Sciatic nerve (tissue), 2 donors: Measurements from ENCODE around the gene TRIML1. TPM values are rescaled to one million over a fixed set of nuclear protein-coding genes. Genes with fewer than 3 reads are reported as not detected.

Source experiments
- ATAC-seq: fragments of 200-7000 bp; cut with Tn5 transposase; one replicate; pipeline ENCODE4 v1.9.1; 2020; ENCODE audit warnings: mild to moderate bottlenecking, moderate library complexity
- DNase-seq: peaks from one replicate; pipeline ENCODE4 v3.0.0-alpha.2; 2020; ENCODE audit warnings: low spot score
- intact Hi-C: fragments of 100-400 bp; cut with DNase I; formaldehyde crosslinking; loops from one replicate; pipeline ENCODE4 v1.14.2; 2022
- total RNA-seq: library from RNA; stranded (reverse); fragmentation: NEBNext Ultra II Directional; extraction: Animal tissue kit (Norgen Biotek cat#: 25700); gene quantifications from one replicate; pipeline ENCODE4 v1.2.1, GENCODE V29; 2021
- donor health status: DM: no; HTN: no; CAD: no.
- donor health status: DM: no; HTN: no; CAD: no.

The TRIML1 gene
- not detected for total RNA-seq

DNA sequence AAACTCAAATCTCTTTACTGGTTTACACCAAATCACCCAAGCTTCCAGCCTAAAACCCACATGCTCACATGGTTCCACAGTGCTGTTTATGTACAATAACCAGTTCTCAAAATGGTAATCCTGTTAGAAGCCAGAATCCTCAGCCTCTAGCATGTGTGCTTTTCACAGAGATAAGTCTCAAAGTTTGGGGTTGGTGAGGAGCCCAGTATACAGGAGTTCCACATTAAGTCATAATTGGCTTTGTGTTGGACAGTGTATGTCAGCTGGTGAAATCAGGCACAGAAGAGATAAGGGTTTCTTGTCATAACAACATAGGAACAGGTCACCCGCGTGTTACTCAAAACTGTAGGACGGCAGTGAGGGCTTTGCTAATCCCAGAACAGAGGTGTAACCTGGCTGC is at the start of gene TRIML1:
TRIML1 (plus strand) TSS at position 301 of the 400 bp plus-strand sequence. CDS start 118 bp downstream, outside the sequence.
- intact Hi-C loops, result no loop called here
- no peak for ATAC-seq
- DNase-seq, result no peak

DNA sequence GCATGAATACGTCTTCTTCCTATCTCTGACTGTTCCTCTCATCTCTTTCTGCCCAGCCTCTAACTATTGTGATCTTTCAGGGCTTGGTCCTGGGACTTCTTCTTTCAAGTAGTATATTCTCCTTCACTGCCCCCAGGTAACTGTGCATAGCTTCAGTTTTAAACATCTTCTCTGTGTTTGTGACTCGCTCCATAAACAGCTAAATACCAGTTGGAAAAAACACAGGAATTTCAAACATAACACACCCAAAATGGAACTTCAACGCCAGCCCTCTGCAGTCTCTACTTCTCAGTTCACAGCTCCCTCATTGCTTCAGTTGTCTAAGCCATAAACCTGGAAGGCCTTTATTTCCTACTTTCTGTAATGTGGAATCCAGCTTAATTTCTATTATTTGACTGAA is 46.4 kb upstream of the TRIML1 start:
- ATAC-seq (no peak), DNase-seq (no peak)
- intact Hi-C loops, result no loop called here

- DNase-seq, result no peak
- no peak for ATAC-seq
- intact Hi-C loops, result no loop called here
Measured at GRCh38 chr4:188106454-188106853, 32.8 kb upstream of the TRIML1 start.

- no peak for DNase-seq
- ATAC-seq, result no peak
- intact Hi-C loops, result no loop called here
Measured at GRCh38 chr4:188107931-188108843, 31.1 kb upstream of the TRIML1 start.

DNA sequence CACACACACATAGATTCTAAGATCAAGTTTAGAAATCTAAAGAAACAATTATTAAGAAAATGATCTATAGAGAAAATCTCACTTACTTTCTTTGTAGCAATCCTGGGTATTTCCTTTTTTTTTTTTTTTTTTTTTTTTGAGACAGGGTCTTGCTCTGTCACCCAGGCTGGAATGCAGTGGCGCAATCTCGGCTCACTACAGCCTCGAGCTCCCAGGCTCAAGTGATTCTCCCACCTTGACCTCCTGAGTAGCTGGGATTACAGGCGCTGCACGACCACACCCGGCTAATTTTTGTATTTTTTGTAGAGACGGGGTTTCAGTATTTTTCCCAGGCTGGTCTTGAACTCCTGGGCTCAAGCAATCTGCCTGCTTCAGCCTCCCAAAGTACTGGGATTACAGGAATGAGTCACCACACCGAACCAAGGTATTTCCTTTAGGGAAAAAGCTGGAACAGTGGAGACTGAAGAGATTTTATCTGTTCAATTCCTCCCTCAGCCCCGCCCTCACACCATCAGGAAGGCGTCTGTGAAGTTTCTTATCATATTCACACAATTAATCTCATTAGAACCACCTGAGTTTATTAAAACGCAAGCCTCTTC is 30.0 kb upstream of the TRIML1 start, which contains the start of gene TRIML2:
TRIML2 (minus strand) TSS at position 447 of the 599 bp plus-strand sequence. CDS start 4,235 bp downstream, outside the sequence.
- DNase-seq (no peak), ATAC-seq (no peak)
- intact Hi-C loops, result no loop called here

GRCh38 chr4:188110036-188110435 is 29.2 kb upstream of the TRIML1 start:
- intact Hi-C loops, result no loop called here
- DNase-seq (no peak), ATAC-seq (no peak)

- no peak for DNase-seq
- no peak for ATAC-seq
- intact Hi-C loops, result no loop called here
Measured at GRCh38 chr4:188110741-188111471, 28.3 kb upstream of the TRIML1 start.

GRCh38 chr4:188111955-188112354 is 27.3 kb upstream of the TRIML1 start:
- intact Hi-C loops, result no loop called here
- no peak for ATAC-seq
- no peak for DNase-seq

DNA sequence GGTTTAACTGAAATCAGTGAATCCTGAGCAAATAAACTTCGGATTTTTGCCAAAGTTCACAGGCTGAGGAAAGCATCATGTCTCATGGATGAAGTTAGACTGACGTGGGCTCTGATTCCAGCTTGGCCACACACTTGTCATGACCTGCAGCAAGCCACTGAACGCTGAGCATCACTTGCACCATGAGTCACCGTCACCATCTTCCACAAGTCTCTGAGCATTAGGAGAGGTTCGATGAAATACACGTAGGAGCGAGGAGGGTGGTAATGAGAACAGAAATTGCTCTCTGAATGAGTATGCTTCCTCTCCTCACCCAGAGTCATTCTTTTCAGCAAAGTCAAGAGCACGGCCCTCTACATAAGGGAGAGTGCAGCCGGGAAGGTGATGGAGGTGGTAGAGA is 26.1 kb upstream of the TRIML1 start:
- DNase-seq (no peak), ATAC-seq (no peak)
- intact Hi-C loops, result no loop called here

DNA sequence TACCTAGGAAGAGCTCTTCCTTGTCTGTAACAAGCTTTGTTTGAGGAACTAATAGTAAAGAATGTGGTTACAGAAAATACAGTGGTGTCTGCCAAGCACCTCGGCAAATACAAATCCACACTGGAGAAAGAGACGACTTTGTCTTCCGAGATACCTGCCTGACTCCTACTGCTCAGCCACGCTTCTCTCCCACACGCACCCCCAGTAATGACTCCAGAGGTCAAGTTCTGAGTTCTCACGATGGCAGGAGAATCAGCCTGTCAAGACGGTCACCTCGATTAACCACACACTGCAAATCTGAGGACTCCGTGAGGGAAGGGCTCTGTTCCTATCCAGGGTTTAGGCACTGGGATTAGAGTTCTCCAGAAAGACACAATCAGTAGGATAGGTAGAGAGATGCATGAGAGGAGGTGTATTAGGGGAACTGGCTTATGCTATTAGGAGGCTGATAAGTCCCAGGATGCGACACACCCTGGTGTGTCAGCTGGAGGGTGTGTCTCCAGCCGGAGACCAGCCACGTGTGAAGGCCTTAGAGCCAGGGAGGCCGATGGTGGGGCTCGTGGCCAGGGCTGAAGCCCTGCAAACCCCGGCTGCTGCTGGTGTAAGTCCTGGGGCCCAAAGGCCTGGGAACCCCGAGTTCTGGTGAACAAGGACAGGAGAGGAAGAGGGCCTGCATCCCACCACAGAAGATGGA is 21.5 kb upstream of the TRIML1 start:
- ATAC-seq (no peak), DNase-seq (no peak)
- intact Hi-C loops, result no loop called here

DNA sequence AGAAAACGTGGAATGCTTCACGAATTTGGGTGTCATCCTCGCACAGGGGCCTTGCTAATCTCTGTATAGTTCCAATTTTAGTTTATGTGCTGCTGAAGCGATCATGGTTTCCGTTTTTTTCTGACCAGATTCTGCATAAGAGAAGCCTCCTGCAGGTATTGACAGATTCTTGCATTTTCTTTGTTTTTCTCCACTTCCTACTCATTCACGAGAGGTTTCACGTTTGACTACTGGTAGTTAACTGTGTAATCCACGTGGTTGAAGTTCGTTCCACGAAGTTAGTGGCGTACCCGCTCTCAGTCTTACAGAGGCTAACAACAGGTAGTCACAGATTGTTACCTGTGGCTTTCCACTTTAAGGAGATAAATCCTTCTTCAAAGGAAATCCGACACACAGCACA is 17.7 kb upstream of the TRIML1 start:
- DNase-seq (no peak), ATAC-seq (no peak)
- intact Hi-C loops, result no loop called here

GRCh38 chr4:188127214-188127874 is 11.9 kb upstream of the TRIML1 start:
- no peak for ATAC-seq
- intact Hi-C loops, result no loop called here
- no peak for DNase-seq

- intact Hi-C loops, result no loop called here
- ATAC-seq (no peak), DNase-seq (no peak)
Measured at GRCh38 chr4:188130355-188130754, 8.9 kb upstream of the TRIML1 start.

DNA sequence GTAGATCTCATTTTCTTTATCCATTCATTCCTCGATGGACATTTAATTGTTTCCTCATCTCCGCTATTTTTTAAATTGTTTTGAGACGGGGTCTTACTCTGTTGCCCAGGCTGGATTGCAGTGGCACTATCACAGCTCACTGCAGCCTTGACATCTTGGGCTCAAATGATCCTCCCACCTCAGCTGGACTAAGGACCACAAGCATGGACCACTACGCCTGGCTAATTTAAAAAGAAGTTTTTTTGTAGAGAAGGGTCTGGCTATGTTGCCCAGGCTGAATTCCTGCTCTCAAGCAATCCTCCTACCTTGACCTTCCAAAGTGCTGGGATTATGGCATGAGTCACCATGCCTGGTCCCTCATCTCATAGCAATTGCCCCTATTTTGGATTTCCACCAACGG is 7.0 kb upstream of the TRIML1 start:
- ATAC-seq (no peak), DNase-seq (no peak)
- intact Hi-C loops, result no loop called here

DNA sequence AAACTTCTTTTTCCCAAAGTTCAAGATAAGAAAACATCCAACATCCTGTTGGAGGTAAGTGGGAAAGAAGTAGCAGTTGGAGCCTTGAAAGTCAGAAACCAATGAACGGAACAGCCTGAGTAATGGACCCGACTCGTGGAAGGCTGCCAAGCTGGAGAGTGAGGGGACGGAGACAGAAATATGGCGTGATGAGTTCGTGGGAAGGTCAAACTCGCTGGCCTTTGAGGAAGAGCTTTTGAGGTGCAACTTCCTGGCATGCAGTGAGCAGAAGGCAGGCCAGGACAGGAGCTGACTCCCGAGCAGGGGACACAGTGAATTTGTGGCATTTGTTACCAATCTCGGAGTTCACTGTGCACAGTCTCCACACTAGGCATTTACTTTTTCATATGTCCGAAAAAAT is 1.0 kb upstream of the TRIML1 start:
- ATAC-seq (no peak), DNase-seq (no peak)
- intact Hi-C loops, result no loop called here

GRCh38 chr4:188139671-188140070 is 430 bp downstream of the TRIML1 start:
- intact Hi-C loops, result no loop called here
- no peak for DNase-seq
- ATAC-seq, result no peak

- DNase-seq (no peak), ATAC-seq (no peak)
- intact Hi-C loops, result no loop called here
Measured at GRCh38 chr4:188143731-188144130, 4.5 kb downstream of the TRIML1 start.

DNA sequence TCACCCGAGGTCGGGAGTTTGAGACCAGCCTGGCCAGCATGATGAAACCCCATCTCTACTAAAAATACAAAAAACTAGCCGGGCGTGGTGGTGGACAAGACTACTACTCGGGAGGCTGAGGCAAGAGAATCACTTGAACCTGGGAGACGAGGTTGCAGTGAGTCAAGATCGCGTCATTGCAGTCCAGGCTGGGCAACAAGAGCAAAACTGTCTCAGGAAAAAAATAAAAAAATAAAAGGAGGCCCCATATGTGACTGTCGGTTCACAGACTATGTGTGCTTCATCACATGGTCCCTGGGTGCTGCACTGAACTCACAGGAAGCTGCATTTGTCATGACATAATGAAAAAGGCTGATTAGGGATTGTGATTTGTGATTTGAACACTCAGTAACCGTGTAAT is 6.4 kb downstream of the TRIML1 start:
- no peak for ATAC-seq
- no peak for DNase-seq
- intact Hi-C loops, result no loop called here

DNA sequence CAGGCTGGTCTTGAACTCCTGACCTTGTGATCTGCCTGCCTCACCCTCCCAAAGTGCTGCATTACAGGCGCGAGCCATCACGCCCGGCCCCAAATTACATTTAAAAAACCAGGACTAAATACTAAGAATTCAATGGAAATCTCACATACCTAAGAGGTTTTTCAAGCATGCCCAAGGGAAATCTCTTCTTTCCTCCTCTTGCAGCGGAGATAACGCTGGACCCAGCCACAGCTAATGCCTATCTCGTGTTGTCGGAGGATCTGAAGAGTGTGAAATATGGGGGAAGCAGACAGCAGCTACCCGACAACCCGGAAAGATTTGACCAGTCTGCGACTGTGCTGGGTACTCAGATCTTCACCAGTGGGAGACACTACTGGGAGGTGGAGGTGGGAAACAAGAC is 7.4 kb downstream of the TRIML1 start:
- no peak for DNase-seq
- intact Hi-C loops, result no loop called here
- no peak for ATAC-seq
